ENCODE results near the gene NOS1.
"Not testable (repeated sequence)": the region's sequence is repeated elsewhere in the genome, so short reads cannot be mapped to it uniquely, and the experiment has no call there.

GRCh38 chr12:117181468-117181843 lies 180.0 kb downstream of the NOS1 start:
- not testable (repeated sequence) for TF ChIP-seq CTCF, POLR2A, POLR2AphosphoS5 (IDR thresholded peaks at IDR 0.05)

All from suprapubic skin (tissue), 4 donors.